ENCODE data around the gene ISG15.

ISG15 gene

DNA sequence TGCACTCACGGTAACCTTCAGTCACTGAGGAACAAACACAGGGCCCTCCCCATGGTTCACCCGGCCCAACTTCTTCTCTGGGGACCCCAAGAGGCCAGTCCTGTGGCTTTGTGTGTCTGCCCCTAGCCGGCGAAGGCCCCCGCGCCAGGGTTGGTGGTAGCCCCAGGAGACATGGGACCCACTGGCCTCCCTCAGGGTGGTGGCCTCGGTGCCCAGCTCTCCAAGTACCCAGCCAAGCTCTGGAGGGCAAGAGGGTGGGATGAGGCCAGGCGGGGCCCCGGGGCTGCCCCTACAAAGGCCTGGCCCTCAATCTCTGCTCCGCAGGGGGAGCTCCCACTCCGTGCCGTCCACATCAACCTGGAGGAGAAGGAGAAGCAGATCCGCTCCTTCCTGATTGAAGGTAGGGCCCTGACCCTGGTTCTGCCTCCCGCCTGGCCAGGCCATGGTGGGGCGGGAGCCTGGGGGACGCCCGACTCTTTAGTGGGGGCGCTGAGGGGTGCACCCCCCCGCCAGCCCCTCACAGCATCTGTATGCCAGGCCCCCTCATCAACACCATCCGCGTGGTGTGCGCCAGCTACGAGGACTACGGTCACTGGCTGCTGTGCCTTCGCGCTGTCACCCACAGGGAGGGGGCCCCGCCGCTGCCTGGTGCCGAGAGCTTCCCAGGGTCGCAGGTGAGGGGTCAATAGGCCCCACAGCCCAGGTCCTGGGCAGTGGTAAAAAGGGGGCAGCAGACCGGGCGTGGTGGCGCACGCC, 41.4 kb upstream of the ISG15 start:
- no peak overlapping the region for H3K4me3 ChIP-seq (replicated peaks; ENCODE audit: low read depth, low read length)
- TF ChIP-seq, protein P1, sequence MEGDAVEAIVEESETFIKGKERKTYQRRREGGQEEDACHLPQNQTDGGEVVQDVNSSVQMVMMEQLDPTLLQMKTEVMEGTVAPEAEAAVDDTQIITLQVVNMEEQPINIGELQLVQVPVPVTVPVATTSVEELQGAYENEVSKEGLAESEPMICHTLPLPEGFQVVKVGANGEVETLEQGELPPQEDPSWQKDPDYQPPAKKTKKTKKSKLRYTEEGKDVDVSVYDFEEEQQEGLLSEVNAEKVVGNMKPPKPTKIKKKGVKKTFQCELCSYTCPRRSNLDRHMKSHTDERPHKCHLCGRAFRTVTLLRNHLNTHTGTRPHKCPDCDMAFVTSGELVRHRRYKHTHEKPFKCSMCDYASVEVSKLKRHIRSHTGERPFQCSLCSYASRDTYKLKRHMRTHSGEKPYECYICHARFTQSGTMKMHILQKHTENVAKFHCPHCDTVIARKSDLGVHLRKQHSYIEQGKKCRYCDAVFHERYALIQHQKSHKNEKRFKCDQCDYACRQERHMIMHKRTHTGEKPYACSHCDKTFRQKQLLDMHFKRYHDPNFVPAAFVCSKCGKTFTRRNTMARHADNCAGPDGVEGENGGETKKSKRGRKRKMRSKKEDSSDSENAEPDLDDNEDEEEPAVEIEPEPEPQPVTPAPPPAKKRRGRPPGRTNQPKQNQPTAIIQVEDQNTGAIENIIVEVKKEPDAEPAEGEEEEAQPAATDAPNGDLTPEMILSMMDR (IDR thresholded peaks at IDR 0.05; ENCODE audit: low read depth, low read length, missing control alignments) = no peak
- DNase-seq (ENCODE audit: extremely low read depth, low read depth) = no peak

DNA sequence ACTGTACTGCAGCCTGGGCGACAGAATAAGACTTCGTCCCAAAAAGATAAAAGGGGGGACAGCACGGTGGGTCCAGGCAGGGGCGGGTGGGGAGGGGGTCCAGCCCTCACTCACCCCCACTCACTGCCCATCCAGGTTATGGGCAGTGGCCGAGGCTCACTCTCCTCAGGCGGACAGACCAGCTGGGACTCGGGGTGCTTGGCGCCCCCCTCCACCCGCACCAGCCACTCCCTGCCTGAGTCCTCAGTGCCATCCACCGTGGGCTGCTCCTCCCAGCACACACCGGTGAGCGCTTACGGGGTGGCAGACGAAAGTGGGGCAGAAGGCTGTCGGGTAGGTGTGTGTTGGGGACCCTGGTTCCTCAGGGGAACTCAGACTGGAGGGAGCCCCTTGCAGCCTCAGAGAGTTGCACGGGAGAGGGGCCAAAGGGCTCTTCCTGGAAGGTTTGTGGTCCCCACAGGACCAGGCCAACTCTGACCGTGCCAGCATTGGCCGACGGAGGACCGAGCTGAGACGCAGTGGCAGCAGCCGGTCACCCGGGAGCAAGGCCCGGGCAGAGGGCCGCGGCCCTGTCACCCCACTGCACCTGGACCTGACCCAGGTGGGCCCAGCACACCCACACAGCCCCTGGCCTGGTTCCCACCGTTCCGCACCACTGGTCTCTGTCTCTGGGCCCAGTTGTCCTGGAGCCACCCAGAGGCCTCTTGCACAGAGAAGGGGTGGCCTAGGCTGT, 40.4 kb upstream of the ISG15 start:
- TF ChIP-seq, protein P1 (IDR thresholded peaks at IDR 0.05; ENCODE audit: low read depth, low read length, missing control alignments) = no peak
- no peak for DNase-seq (ENCODE audit: extremely low read depth, low read depth)

DNA sequence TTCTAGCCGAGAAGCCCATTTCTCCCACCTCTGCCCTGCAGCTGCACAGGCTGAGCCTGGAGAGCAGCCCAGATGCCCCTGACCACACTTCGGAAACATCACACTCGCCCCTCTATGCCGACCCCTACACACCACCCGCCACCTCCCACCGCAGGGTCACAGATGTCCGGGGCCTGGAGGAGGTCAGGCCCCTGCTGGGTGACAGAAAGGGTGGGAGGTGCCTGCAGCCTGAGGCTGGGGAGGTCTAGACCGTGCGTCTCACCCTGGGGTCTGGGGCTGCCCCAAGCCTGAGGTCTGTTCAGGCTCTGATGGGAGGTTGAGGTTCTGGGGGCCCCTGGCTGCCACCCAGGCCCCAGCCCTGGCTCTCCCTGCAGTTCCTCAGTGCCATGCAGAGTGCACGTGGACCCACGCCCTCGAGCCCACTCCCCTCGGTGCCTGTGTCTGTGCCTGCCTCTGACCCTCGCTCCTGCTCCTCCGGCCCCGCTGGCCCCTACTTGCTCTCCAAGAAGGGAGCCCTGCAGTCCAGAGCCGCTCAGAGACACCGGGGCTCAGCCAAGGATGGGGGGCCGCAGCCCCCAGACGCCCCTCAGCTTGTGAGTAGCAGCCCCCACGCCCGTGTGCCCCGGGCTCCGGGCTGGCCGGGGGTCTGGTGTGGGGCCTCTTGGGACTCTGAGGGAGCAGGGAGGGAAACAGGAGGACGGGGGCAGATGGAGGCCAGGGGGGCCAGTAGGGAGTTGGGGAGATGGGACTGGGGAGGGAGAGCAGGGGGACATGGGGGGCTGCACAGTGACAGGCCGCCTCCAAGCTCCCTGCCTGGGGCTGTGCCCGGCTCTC, 39.6 kb upstream of the ISG15 start:
- TF ChIP-seq, protein P1 (IDR thresholded peaks at IDR 0.05; ENCODE audit: low read depth, low read length, missing control alignments) = no peak
- no peak for DNase-seq (ENCODE audit: extremely low read depth, low read depth)
- H3K4me3 ChIP-seq (replicated peaks; ENCODE audit: low read depth, low read length) = no peak overlapping the region

More for the DNA sequence above, 40.4 kb upstream of the ISG15 start:
- H3K4me3 ChIP-seq (replicated peaks; ENCODE audit: low read depth, low read length) = no peak overlapping the region

DNA sequence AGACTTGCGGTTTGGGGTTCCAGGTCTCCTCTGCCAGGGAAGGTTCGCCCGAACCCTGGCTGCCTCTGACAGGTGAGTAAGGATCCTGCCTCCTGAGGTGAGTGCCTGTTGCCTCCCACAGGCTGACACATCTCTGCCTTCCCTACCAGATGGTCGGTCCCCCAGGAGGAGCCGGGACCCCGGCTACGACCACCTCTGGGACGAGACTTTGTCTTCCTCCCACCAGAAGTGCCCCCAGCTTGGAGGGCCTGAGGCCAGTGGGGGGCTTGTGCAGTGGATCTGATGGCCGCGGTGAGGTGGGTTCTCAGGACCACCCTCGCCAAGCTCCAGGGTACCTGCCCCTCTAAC, 39.0 kb upstream of the ISG15 start:
- no peak for DNase-seq (ENCODE audit: extremely low read depth, low read depth)
- H3K4me3 ChIP-seq (replicated peaks; ENCODE audit: low read depth, low read length) = no peak overlapping the region
- TF ChIP-seq, protein P1 (IDR thresholded peaks at IDR 0.05; ENCODE audit: low read depth, low read length, missing control alignments) = no peak

DNA sequence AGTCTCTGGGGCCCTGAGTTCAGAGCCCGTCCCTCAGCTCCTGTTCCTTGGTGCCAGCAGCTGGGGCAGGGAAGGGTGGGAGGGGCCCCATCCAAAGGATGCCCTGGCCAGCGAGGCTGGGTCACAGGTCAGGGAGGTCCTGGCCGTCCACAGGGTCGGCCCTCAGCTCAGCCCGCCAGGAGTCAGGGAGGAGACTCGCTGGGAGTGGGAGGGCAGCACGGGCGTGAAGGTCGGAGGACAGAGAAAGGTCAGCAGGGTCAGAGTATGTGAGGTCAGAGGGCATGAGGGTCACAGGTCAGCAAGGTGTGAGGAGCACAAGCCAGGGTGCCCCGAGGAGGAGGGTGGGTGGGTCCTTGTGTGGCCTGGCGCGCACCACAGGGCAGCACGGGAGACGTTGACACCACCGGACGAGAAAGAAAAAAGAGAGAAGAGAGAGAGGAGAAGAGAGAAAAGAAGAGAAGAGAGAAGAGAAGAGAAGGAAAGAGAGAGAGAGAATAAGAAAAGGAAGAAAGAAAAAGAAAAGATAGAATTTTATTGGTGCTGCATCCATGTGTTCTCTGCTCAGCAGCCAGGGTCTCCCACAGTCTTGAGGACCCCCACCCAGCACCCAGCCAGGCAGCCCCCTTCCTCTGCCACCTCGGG, 38.5 kb upstream of the ISG15 start:
- no peak overlapping the region for H3K4me3 ChIP-seq (replicated peaks; ENCODE audit: low read depth, low read length)
- DNase-seq (ENCODE audit: extremely low read depth, low read depth) = no peak

DNA sequence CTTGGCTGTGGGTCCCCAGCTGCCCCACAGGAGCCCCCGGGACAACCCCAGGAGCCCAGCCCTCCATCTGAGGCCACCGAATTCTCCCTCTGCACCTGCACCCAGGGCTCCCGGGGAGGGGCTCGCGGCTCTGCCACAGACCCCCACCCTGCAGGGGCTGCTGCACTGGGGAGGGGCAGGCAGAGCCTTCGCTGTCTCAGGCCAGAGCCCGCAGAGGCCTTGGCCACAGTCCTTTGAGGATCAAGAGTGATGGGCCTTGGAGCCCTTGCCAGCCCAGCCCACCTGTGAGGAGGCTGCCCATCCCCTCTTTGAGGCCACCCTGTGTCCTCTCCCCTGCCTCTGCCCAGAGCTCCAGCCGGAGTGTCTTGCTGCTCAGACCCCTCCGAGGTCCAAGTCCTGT, 37.9 kb upstream of the ISG15 start:
- H3K4me3 ChIP-seq (replicated peaks; ENCODE audit: low read depth, low read length) = no peak overlapping the region
- no peak for DNase-seq (ENCODE audit: extremely low read depth, low read depth)

More for the DNA sequence above, 38.5 kb upstream of the ISG15 start:
- TF ChIP-seq, protein P1 (IDR thresholded peaks at IDR 0.05; ENCODE audit: low read depth, low read length, missing control alignments) = no peak

More for the DNA sequence above, 37.9 kb upstream of the ISG15 start:
- TF ChIP-seq, protein P1 (IDR thresholded peaks at IDR 0.05; ENCODE audit: low read depth, low read length, missing control alignments) = no peak
